HepG2 (cell line): Measurements from ENCODE around the gene RPS28. TPM values are rescaled to one million over a fixed set of nuclear protein-coding genes. Genes with fewer than 3 reads are reported as not detected.

Experiments
- GATAD2A ChIP-seq: IDR thresholded peaks from 2 replicates; pipeline ENCODE4 v1.6.1; 2016
- GTF2F1 ChIP-seq: fragments of 150-350 bp; IDR thresholded peaks from 2 replicates; pipeline ENCODE4 v1.6.1; 2014; ENCODE audit warnings: low read length
- HBP1 ChIP-seq: IDR thresholded peaks from 2 replicates; pipeline ENCODE4 v1.6.1; 2016; ENCODE audit warnings: low read depth, control low read depth
- IKZF1 ChIP-seq: fragments of 450-650 bp; IDR thresholded peaks from 2 replicates; pipeline ENCODE4 v1.7.1; 2016
- POLR2G ChIP-seq: fragments of 200-400 bp; formaldehyde crosslinking; IDR thresholded peaks from 2 replicates; pipeline ENCODE4 v1.6.1; 2018; ENCODE audit warnings: mild to moderate bottlenecking, low read depth, low read length, moderate library complexity
- REST ChIP-seq, 2 experiments: IDR thresholded peaks; 2 replicates each; pipeline ENCODE4 v1.6.1; 2011 to 2012; ENCODE audit warnings: low read length in 2 of 2, borderline replicate concordance in 1 of 2, low read depth in 1 of 2, mild to moderate bottlenecking in 1 of 2, moderate library complexity in 1 of 2
- STAT5B ChIP-seq: sonication (generic); formaldehyde crosslinking; IDR thresholded peaks from 2 replicates; pipeline ENCODE4 v1.4.0; 2020; ENCODE audit warnings: missing genetic modification reagents
- TAF15 ChIP-seq: fragments of 200-400 bp; formaldehyde crosslinking; IDR thresholded peaks from one replicate; pipeline ENCODE4 v1.6.1; 2018; ENCODE audit warnings: mild to moderate bottlenecking, low read depth, low read length; ENCODE audit not compliant: poor library complexity, severe bottlenecking
- TBL1XR1 ChIP-seq: fragments of 150-350 bp; IDR thresholded peaks from 2 replicates; pipeline ENCODE4 v1.6.1; 2014; ENCODE audit warnings: borderline replicate concordance, low read length; ENCODE audit not compliant: partially characterized antibody
- TFDP1 ChIP-seq: IDR thresholded peaks from 2 replicates; pipeline ENCODE4 v1.6.1; 2016; ENCODE audit warnings: missing compliant biosample characterization, missing genetic modification reagents, borderline replicate concordance
- TRIM22 ChIP-seq: fragments of 450-650 bp; IDR thresholded peaks from 2 replicates; pipeline ENCODE4 v1.6.1; 2017
- ZFP36 ChIP-seq: fragments of 150-350 bp; IDR thresholded peaks from 2 replicates; pipeline ENCODE4 v1.6.1; 2018; ENCODE audit warnings: borderline replicate concordance, low read length, low read depth; ENCODE audit not compliant: partially characterized antibody
- ZNF335 ChIP-seq: sonication (generic); formaldehyde crosslinking; IDR thresholded peaks from 2 replicates; pipeline ENCODE4 v1.4.0; 2020; ENCODE audit warnings: missing genetic modification reagents
- ZNF557 ChIP-seq: sonication (generic); formaldehyde crosslinking; IDR thresholded peaks from 2 replicates; pipeline ENCODE4 v1.4.0; 2020; ENCODE audit warnings: missing genetic modification reagents
- ZNF703 ChIP-seq: sonication (generic); formaldehyde crosslinking; IDR thresholded peaks from 2 replicates; pipeline ENCODE4 v1.5.1; 2020; ENCODE audit warnings: missing genetic modification reagents, mild to moderate bottlenecking, moderate library complexity, borderline replicate concordance
- ZNF790 ChIP-seq: sonication (generic); formaldehyde crosslinking; IDR thresholded peaks from 2 replicates; pipeline ENCODE4 v1.8.0; 2022; ENCODE audit warnings: missing genetic modification reagents, mild to moderate bottlenecking, borderline replicate concordance
- polyA plus RNA-seq, 8 experiments: library from polyadenylated mRNA; depleted of rRNA in 3 of 8; stranded (reverse) in 7 of 8; unstranded in 1 of 8; fragments of >200 nt; fragmentation: Illumina TruSeq in 4 of 8; extraction: Trizol in 4 of 8; gene quantifications; 2 replicates each; pipeline versions ENCODE4 v1.2.1 to v1.2.3, GENCODE V29; 2011 to 2016; ENCODE audit warnings: low read depth in 4 of 8, missing spikeins in 1 of 8, mixed read lengths in 1 of 8; ENCODE audit not compliant: insufficient read depth in 1 of 8
- total RNA-seq, 5 experiments: library from RNA; depleted of rRNA; stranded (reverse); fragments of >200 nt; fragmentation: Illumina TruSeq; extraction: Trizol; gene quantifications; 2 replicates each; pipeline ENCODE4 v1.2.3, GENCODE V29; 2016; ENCODE audit warnings: low read depth in 1 of 5

Gene RPS28
- total and polyA plus RNA-seq, 2 of the 13 experiments (the other 11 are each of a cell fraction or from before 2014, with no cell fraction given) = 281 to 545 TPM

GRCh38 chr19:8307965-8308866 lies 13.1 kb upstream of the RPS28 start, which contains the start of gene CD320 (continued):
- TF ChIP-seq ZNF703 (CRISPR knock-in tag) = peak; percentile 81
- no peak for TF ChIP-seq TRIM22
- TF ChIP-seq ZNF557 (CRISPR knock-in tag) = peak; percentile 86; the same call in 1 of the 2 replicates
- no peak for TF ChIP-seq STAT5B (CRISPR knock-in tag)
- TF ChIP-seq POLR2G = peak; percentile 94
- no peak for TF ChIP-seq IKZF1
- TF ChIP-seq TAF15 = no peak
- peak; percentile 35; the same call in 1 of the 2 replicates for TF ChIP-seq HBP1 (CRISPR knock-in tag)
- TF ChIP-seq GATAD2A = no peak; the same call in 1 of the 2 replicates
- peak; percentile 94 for TF ChIP-seq TFDP1 (CRISPR knock-in tag)
- no peak for TF ChIP-seq ZFP36
- TF ChIP-seq ZNF790 (CRISPR knock-in tag) = peak; percentile 28; the same call in 1 of the 2 replicates
- TF ChIP-seq GTF2F1 = no peak
- TF ChIP-seq TBL1XR1 = peak; percentile 33
- no peak; a peak in 1 of 4 replicates for TF ChIP-seq REST (IDR thresholded peaks at IDR 0.05; ENCODE audit: borderline replicate concordance in 1 of 2, low read depth in 1 of 2, low read length in 2 of 2)
- peak; percentile 25; the same call in 1 of the 2 replicates for TF ChIP-seq ZNF335
